CD1c-positive myeloid dendritic cell (primary cell): ENCODE results near the gene ACSS2.

Experiments
- DNase-seq: peaks from one replicate; pipeline ENCODE4 v3.0.0-alpha.2; 2016; ENCODE audit errors: extremely low spot score

Gene ACSS2

DNA sequence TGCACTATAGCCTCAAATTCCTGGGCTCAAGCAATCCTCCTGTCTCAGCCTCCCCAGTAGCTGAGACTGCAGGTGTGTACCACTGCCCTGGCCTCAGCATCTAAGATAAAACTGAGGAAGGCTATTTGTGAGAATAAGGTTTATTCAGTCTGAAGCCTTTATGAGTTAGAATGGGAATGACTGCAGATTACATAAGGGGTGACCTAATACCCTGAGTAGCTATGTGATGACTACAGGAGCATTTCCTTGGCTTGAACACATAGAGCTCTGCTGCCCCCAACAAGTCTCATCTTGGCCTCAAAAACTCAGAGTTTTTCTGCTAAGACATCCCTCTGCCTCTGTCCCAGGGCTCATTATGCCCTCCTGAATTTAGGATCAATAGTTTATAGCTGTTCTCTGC, 71.6 kb downstream of the ACSS2 start:
- DNase-seq, result no peak

GRCh38 chr20:34949120-34949519, 72.7 kb downstream of the ACSS2 start:
- DNase-seq, result no peak

DNA sequence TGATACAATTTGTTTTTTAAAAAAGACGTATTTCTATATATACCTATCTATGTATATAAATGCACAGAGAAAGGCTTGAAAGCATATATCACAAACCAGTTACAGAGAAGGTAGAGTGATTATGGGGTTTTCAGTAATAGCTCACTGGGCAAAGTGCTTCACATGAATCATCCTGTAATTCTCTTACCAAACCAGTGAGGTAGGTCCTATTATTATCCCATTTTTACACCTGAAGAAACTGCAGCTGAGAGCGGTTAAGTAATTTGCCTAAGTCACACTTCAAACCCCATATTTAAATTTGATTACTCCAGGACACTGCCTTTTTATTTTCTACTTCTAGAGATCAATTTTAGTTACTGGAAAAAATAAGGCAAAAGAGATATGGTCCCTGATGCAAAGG, 74.8 kb downstream of the ACSS2 start:
- no peak for DNase-seq

DNA sequence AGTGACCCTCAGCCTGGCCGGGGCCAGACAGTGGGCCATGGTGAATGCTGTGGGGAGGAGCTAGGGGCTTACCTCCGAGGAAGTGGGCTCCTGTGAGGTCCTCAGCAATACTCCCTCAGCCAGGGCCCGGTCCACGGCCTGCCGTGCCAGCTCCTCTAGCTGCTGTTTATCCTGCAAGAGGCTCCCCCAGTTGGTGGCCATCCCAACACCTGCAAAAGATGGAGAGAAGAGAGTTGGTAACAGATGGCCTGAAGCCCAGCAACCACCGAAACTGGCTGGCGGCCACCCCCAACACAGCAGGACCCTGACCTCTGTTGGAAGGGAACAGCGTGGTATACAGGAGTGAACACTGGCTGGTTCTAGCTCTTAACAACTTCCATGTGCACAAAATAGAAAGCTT, 75.2 kb downstream of the ACSS2 start:
- DNase-seq, result no peak

DNA sequence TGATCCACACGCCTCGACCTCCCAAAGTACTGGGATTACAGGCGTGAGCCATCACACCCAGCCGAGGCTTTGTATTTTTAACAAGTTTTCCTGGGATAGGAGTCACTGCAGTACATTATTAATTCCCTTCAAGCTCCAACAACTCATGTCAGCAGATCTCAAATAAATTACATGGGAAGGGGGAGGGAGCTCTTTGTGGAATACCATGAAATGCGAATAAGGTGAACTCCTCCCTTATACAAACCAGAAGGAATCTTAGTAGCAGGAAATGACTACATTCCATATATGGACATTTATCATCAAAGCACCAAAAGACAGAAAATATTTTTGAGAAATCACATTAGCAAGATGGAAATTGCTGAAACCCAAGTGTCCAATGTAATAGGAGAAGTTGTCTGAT, 76.3 kb downstream of the ACSS2 start:
- no peak for DNase-seq

DNA sequence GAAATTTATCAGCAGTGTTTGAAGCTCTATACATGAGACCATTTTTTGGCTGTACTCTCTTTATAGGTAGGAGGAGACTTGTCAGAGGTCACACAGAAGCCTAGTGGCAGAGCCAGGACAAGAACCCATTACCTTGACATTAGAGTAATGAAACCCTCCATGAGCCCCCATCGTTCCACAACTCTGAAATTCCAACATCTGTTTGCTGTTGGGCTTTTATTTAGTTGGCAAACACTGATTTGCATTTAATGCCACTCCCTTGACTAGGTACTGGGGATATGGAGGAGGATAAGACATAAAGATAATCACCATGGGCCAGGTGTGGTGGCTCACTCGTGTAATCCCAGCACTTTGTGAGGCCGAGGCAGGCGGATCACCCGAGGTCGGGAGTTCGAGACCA, 77.5 kb downstream of the ACSS2 start:
- DNase-seq, result no peak

GRCh38 chr20:34954904-34955230, 78.5 kb downstream of the ACSS2 start:
- no peak for DNase-seq

DNA sequence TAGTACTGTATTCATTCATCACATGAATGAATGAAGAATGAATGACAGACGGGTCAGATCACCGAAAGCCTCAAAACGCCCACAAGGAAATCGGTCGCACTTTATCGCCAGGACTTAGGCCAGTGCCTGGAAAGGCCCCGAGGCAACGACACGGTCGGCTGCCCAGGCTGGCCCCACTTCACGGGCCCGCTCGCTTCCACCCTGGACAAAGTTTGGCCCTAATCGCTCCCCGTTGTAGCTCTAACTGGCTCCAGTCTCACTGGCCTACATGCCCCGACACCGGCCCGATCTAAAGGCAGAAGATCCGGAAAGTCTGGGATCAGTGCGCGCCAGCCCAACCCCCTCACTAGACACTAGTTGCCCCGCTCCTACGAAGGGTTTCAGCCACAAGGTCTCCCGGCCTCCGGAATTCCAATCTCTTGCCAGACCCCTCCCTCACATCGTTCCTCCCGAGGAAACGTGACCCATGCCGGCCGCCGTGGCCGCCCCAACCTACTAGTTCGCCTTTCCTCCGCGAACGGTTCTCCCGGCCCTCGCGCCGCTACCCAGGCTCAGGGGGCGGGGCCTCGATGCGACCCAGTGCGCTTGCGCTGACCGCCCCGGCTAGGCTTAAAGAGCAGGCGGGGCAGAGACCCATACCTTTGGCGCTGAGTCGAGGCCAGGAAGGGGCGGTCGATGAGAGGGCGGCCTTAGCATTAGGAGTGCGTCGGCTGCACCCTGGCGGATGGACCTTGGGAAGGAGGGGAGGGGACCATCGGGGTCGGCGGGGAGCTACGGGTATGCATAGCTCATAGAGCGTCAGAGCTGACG, 79.0 kb downstream of the ACSS2 start, which contains the start of the genes GSS and MYH7B:
Gene GSS, minus strand, starts transcription at position 576 of the 810 bp plus-strand sequence. CDS start 3,954 bp downstream, outside the sequence.
Gene MYH7B, plus strand, starts transcription at position 638 of the 810 bp plus-strand sequence. CDS start 22,138 bp downstream, outside the sequence.
- DNase-seq, result peak; percentile 97

GRCh38 chr20:34956041-34956458, 79.6 kb downstream of the ACSS2 start:
- no peak for DNase-seq

GRCh38 chr20:34956751-34957472, 80.5 kb downstream of the ACSS2 start:
- DNase-seq, result no peak

- DNase-seq, result no peak
Observed at GRCh38 chr20:34964486-34964885, 88.1 kb downstream of the ACSS2 start.

GRCh38 chr20:34965051-34965450, 88.6 kb downstream of the ACSS2 start:
- DNase-seq, result no peak

- DNase-seq, result no peak
Observed at GRCh38 chr20:34967421-34967820, 91.0 kb downstream of the ACSS2 start.

- no peak for DNase-seq
Observed at GRCh38 chr20:34968042-34968775, 91.8 kb downstream of the ACSS2 start.

GRCh38 chr20:34970193-34970840, 93.9 kb downstream of the ACSS2 start:
- no peak for DNase-seq

GRCh38 chr20:34970846-34971560, 94.6 kb downstream of the ACSS2 start:
- DNase-seq, result no peak

- DNase-seq, result no peak
Observed at GRCh38 chr20:34971561-34972235, 95.3 kb downstream of the ACSS2 start.

- no peak for DNase-seq
Observed at GRCh38 chr20:34974246-34974645, 97.8 kb downstream of the ACSS2 start.

- no peak for DNase-seq
Observed at GRCh38 chr20:34976286-34976685, 99.9 kb downstream of the ACSS2 start.
